ENCODE measurements around the gene FCRL2.
A peak's percentile ranks its signal among the peaks of the same experiment; 100 is the strongest.
"Not testable (repeated sequence)": the region's sequence is repeated elsewhere in the genome, so short reads cannot be mapped to it uniquely, and the experiment has no call there.

Gene FCRL2

DNA sequence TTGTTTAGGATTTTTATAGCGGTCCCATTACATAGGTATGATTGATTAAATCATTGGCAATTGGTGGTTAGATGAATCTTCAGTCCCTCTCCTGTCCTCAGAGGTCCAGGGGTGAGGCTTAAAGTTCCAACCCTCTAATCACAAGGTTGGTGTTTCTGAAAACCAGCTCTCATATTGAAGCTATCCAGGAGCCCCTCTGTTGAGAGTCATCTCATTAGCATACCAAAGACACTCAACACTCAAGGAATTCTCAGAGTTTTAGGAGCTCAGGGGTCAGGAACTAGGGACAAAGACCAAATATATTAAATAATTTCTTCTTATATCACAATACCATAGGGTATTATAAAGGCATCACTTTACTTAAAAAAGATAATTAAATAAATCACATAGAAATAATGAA is 23.3 kb downstream of the FCRL2 start:
- ATAC-seq (no peak), DNase-seq (no peak)

DNA sequence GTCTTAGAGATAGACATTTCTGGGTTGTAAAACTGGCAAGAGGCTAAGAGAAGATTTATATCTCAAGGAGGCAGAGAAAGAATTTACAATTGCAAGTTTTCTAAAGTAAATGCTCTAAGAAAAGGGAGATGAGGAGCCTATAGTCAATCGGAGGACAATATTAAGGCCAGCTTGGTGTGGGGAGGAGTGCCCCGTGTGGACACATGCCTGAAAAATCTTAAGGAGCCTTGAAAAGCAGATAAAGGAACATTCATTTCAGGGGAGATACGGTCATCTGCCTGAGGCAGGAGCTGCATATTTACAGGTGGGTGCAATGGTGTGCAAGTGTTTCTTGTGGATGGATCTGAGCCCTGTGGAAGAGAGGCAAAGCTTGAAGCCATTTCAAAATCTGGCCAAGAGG is 25.6 kb downstream of the FCRL2 start:
- ATAC-seq, result no peak
- DNase-seq, result no peak

DNA sequence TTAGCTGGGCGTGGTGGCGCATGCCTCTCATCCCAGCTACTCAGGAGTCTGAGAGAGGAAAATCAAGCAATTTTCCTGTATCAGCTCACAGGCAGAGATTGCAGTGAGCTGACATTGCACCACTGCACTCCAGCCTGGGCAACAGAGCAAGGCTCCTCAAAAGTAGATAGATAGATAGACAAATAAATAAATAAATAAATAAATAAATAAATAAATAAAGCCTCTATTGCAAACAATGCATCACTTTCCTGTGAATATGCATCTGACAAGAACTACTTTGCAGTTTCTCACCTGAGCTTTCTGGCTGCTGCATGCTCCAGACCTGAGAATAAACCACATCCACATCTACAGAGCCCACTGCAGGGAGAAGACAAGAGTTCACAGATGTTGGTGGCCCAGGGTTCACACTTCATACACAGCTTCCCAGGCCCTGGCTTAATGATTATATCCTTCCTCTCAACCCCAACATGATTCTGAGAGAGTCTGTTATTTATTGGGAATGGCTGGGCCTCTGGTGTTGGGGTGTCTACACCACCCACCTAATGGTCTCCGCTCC is 28.6 kb downstream of the FCRL2 start:
- ATAC-seq (no peak), DNase-seq (no peak)

DNA sequence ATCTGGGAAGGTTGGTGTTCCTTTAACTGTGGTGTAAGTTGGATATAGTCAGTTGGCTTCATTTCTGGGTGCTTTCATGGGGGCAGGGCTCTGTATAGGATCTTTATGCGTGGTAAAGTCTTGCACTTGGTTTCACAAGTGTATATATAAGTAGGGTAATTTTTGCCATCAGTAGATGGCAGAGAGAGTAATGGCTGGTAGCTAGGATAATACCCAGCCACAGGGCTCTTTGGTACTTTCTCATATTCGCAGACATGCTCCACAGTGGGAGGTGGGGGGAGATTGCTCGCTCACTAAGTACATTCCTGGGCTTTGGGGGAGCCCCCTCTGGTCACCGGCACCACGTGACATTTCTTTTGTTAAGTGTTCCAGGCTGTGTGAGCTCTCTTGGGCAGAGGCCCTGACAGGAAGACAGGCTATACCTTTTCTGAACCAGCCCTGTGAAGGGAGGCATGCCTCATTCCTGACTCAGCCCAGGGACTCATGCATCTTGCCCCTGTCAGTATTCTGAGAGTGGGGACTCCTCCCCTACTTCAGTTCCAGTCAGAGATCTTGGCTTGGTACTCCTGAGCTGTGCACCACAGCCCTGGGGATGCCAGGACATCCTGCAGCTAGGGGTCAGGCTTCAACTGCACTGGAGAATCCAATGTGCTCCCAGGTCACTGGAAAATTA is 37.6 kb downstream of the FCRL2 start:
- DNase-seq (no peak), ATAC-seq (peak; percentile 89)

DNA sequence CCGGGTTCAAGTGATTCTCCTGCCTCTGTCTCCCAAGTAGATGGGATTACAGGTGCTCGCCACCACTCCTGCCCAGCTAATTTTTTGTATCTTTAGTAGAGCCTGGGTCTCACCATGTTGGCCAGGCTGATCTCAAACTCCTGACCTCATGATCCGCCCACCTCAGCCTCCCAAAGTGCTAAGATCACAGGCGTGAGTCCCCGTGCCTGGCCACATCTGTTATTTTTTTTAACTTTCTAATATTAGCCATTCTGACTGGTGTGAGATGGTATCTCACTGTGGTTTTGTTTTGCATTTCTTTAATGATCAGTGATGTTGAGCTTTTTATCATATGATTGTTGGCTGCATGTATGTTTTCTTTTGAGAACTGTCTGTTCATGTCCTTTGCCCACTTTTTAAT is 40.9 kb downstream of the FCRL2 start:
- not testable (repeated sequence) for ATAC-seq, DNase-seq

DNA sequence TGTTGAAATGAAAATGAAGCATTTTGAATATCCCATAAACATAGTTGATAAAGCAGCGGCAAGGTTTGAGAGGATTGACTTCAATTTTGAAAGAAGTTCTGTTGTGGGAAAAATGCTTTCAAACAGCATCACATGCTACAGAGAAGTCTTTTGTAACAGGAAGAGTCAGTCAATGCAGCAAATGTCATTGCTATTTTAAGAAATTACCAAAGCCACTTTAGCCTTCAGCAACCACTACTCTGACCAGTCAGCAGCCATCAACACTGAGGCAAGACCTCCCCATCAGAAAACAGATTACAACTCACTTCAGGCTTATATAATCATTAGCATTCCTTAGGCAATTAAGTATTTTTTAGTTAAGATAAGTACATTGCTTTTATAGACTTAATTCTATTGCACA is 42.6 kb downstream of the FCRL2 start:
- ATAC-seq, result no peak

DNA sequence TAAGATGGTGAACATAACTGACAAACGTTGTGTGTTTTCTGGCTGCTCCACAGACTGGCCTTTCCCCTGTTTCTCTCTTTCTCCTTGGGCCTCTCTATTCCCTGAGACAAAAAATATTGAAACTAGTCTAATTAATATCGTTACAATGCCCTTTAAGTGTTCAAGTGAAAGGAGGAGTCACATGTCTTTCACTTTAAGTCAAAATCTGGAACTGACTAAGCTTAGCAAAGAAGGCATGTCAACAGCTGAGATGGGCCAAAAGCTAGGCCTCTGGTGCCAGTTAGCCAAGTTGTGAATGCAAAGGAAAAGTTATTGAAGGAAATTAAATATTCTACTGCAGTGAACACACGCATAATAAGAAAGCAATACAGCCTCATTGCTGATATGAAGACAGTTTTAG is 44.2 kb downstream of the FCRL2 start:
- ATAC-seq, result no peak
- DNase-seq, result no peak

More for the DNA sequence above, 42.6 kb downstream of the FCRL2 start:
- DNase-seq, result no peak

DNA sequence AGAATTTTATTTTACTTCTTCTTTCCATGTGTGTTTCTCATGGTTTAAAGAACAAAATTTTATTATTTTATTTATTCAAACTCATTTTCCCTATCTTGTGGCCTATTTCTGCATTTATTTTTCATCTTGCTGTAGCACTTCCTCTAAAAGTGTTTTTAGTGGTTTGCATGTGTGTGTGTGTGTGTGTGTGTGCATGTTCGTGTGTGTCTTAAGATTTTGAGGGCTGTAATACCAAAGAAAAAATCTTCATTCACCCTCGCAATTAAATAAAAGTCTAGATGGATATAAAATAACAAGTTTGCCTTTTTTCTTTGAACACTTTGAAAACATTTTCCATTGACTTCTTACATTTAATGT is 51.7 kb downstream of the FCRL2 start:
- ATAC-seq, result no peak
- DNase-seq, result no peak

DNA sequence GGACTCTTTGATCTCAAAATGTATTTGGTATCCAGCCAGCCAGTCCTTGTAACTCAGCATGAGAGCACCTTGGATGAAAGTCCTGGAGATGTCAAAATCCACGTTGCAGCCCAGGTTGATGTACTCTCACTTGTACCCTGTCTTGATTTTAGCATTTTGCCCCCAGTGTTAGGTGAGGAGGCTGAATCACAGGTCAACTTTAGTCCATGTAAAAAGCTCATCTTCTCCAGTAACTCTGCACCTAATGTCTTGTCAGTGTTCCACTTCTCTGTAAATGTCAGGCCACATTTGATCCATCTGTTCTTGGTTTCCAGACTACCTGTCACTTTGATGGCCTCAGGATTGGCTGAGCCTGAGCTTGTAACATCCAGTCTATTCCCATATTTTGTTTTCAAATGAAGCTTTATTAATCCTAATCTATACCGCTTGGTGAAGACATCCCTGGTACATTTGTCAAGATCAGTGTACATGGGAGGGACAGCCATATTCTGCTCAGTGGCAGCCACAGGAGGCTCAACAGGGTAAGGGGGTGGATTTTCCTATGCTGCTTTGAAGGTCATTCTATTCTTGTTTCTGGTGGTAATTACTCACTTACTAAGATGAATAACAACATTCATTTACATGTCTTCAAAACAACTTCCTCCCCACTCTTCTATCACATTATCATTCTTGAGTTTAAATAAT is 52.3 kb downstream of the FCRL2 start:
- DNase-seq, result no peak
- ATAC-seq, result peak; percentile 76

DNA sequence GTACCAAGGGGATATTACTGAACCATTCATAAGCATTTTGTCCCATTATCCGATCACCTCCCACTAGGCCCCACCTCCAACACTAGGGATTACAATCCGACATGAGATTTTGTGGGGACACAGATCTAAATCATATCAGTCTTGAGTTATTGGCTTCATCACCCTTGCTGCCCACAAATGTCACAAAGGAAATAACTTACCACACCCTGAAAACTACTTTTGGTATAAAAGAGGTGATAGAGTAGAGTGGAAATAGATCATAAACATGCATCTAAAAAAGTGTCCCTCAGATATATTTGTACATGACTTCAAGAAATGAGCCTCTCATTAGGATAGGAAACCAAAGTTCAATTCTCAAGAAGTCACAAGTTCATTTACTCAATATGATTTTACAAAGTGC is 53.8 kb downstream of the FCRL2 start:
- no peak for DNase-seq
- ATAC-seq, result no peak

DNA sequence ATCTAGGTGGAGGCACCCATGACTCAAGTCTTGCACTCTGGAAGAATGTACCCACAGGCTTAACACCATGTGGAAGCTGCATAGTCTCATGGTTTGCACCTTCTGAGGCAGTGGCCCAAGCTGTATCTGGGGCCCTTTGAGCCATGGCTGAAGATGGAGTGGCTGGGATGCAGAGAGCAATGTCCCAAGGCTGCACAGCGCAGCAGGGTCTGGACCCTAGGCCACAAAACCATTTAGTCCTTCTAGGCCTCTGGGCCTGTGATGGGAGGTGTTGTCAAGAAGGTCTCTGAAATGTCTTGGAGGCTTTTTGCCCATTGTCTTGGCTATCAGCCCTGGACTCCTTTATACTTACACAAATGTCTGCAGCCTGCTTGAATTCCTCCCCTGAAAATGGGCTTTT is 54.9 kb downstream of the FCRL2 start:
- ATAC-seq, result no peak
- DNase-seq, result no peak

DNA sequence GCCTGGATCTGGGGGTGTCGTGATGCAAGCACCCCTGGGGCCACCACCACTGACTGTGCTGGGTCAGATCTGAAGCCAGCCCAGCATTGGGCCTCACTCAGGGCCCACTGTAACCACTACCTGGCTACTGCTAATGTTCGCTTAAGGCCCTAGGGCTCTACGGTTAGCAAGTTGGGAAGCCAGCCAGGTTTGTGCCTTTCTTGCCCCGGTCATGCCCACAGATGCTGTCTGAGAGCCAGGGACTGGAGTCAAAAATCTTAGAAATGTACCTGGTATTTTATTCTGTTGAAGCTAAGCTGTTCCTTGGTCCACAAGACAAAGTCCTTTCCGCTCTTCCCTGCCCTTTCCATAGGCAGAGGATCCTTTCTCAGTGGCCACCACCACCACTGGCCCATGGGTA is 61.2 kb downstream of the FCRL2 start:
- ATAC-seq (no peak), DNase-seq (no peak)

DNA sequence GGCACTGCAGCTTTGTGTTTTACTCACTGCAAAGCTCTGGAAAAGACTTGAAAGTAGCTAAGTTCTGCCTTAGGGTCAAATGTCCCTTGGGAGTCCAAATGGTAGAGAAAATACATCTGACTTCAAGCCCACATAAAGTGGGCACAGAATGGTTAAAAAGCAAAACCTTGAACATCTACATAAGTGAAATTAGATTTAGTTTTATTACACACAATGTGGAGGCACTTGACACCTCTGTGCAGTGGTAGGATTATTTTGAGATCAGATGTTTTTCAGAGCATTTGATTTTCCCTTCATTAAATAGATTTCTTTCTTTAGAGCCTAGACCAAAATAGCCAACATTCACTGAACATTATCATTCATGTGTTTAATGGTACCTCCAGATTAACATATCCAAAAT is 65.1 kb downstream of the FCRL2 start:
- ATAC-seq (no peak), DNase-seq (no peak)

DNA sequence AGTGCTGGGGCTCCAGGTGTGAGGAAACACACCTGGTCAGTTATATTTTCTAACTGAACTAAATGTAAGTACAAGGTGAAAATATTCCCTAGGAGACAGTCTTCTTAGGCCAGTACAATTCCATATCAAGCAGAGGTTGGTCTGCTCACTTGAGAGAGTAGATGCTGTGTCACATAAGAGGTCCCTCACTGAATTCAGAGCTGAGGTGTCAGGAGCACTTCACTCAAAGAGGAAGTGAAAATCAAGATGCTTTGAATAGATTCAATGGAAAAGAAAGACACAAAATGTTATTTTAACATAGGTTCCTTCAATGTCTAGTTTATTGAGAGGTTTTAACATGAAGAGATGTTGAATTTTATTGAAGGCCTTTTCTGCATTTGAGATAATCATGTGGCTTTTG is 72.1 kb downstream of the FCRL2 start:
- no peak for ATAC-seq
- no peak for DNase-seq

DNA sequence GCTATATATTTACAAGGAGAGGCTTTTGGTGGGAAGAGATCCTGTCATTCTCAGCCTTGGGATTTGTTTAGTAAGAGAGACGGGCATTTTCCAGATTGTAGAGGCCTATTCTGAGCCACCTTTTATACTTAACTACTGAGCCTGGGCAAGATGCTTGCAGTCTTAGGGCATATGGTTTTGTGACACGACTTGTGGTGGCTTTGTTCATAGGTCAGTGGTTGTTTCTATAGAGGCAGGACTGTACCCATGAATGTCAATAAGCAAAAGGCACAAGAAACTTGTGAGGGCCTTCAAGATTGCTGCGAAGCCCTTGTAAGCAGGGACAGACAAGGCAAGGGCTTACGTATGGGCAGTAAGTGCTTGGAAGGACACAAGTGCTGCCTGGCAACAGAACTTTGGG is 73.0 kb downstream of the FCRL2 start:
- ATAC-seq (no peak), DNase-seq (no peak)

DNA sequence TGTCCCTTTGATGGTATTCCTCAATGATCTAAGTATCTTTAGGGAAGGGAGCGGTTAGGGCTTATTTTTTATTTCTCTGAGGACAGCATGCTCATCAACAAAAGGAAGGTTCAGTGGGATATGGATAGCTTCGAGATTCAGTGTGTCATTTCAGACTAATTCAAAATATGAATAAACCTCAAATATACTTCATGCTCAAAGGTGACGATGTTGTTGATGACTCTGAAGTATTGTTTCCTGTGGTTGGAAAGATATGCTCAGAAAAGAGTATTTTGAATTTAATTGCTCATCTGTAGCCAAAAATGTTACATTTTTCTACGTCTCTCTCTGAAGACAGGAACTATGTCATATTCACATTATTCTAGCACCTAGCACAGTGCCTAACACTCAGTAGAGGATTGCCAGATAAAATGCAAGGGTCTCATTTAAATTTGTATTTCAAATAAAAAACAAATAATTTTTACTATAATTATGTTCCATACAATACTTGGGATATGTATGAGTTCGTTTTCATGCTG is 74.6 kb downstream of the FCRL2 start:
- no peak for DNase-seq
- no peak for ATAC-seq

DNA sequence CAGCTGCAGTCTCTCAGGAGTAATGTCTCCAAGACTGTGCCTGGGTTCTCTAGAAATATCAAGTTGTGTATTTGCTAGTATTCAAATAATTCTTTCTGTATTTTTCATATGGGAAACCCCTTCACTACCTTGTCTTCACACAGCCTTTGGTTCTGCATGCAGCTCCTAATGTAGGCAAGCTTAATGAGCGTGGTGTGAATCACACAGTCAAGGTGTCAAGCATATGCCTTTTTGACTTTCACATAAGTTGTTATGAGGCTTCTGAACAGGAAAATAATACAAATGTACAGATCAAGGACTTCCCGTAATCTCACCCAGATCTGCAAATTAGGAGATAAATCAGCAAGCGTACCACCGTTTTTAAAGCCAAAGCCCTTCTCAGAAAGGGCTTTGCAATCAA is 76.2 kb downstream of the FCRL2 start, which contains the start of gene FCRL3:
Gene FCRL3, minus strand, starts transcription at position 38 of the 400 bp plus-strand sequence. CDS start 280 bp downstream, outside the sequence.
- ATAC-seq, result peak; percentile 67
- no peak for DNase-seq

DNA sequence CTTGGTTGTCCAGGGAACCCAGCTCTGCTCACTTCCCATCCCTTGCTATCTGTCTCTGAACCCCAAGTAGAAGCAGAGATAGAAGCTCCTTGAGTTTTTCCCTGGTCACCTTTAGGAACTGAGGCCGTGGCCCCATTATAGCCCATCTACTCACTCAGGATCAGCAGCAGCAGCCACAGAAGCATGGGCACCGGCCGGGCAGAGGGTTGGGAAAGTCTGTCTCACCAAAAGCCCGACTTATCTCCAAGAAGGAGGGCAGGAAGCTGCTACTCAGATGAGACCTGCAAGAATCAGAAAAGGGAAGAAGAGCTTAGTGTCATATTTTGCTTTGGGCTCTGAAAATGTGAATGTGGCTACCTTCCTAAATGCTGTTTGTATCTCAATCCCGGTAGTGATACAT is 76.6 kb downstream of the FCRL2 start:
- ATAC-seq, result no peak
- no peak for DNase-seq

DNA sequence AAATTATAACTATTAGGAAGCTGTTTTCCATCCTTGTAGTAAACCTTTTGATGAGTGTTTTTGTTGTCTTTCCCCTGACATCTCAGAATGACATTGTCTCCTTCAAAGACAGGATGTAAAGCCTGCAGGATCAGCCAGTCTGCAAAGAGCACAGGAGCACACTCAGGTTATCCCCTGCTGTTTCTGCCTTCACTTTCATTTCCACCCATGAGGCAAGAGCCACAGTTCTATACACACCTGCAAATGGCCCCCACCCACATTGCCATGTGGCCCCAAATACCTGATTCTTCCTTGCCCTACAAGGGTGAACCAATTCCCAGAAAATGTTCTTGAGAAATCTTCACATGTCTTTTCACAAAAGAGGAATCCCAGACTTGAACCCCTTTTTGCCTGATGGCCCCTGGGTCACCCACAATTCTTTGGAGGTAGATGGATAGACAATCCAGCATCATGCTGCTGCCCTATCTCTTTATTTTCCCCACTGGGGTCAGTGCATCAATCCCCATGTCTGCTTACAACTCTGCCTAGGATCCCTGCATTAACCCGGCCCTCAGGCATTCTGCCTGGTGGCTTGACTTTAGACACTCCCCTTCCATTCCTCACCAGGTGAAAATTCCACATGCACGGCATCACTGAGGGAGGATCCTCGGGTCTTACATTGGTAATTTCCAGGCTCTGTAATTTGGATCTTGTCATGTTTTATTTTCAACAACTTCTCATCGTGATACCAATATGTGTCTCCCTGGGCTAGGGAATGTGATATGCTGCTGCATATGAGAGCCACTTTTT is 79.0 kb downstream of the FCRL2 start:
- no peak for DNase-seq
- no peak for ATAC-seq

DNA sequence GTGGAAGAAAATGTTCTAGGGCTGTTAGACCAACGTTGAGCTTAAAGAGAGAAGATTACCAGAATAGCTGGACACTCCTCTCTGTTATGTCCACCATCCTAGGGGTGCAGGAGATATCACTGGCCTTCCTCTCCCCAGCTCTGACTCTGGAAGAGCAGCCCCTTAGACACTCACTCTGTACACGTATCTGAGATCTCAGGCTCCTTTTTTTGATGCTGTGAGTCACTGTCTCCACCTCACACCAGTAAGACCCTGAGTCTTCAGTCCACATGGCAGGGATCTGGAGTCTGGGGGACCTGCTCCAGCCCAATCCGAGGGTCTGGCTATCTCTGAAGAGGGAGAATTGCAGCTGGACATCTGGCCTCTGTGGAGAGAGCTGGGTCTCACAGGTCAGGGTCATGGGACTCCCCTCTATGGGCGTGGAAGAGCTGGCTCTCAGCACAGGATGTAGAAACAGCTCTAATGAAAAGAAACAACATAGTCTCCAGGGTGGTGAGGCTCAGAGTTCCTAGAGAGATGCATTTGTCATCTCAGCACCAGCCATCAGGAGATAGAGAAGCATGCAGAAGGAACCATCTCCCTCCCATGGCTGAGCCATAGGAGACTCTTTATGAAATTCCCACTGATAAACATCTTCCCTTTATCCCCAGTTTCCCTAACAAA is 79.8 kb downstream of the FCRL2 start:
- DNase-seq, result no peak
- peak; percentile 25 for ATAC-seq
